HG02798 (cell line): Measurements from ENCODE around the gene MELTF.

ENCODE experiments used
- ATAC-seq: cut with Tn5 transposase; IDR thresholded peaks from one replicate; pipeline ENCODE4 v1.9.1; 2021; ENCODE audit warnings: mild to moderate bottlenecking; ENCODE audit not compliant: unreplicated experiment, poor library complexity

MELTF gene

GRCh38 chr3:196995646-196996355 lies 33.8 kb downstream of the MELTF start:
- no peak for ATAC-seq

GRCh38 chr3:196995027-196995426 lies 34.6 kb downstream of the MELTF start:
- ATAC-seq, result no peak

DNA sequence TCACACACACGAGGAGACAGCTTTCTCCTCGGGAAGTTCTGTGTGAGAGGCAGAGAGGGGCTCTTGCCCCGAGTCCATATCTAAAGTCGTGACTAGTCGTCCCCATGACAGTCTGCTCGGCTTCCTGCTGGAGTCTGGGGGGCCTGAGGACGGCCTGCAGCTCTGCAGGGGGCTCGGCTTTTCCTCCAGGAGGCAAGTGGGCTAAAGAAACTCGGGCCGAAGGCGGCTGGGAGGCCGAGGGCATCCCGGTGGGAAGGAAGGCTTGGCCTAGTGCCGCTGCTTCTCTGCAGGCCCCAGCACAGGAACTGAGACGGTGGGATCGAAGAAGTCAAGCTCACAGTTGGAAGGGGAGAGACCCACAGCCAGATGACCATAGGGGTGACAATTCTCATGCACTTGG lies 35.6 kb downstream of the MELTF start:
- ATAC-seq, result no peak

DNA sequence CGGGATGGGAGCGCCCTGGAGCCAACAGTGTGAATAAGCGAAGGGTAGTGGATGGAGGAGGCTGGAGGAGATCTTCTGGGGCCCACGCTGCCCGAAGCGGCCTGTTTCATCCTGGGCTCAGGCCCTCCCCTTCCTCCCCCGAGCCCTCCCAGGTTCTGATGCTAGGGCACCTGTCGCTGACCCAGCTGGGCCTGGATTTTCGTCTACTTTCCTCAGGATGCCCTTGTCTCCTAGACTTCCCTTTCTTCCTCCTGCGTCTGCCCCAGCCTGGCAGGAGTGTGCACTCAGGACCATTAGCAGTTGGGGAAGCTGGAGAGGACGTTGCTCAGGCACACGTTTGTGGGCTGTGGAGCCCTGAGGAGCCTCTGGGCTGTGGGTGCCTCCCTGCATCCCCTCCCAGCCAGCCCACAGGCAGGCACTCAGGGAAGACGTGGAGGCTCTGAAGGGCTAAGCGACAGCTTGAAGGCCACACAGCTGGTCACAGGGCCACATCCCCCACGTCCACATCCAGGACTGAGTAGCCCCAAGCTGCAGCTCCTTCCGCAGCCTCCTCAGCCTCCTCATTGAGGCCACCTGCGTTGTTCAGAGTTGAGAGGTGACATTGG lies 37.1 kb downstream of the MELTF start:
- ATAC-seq, result no peak

DNA sequence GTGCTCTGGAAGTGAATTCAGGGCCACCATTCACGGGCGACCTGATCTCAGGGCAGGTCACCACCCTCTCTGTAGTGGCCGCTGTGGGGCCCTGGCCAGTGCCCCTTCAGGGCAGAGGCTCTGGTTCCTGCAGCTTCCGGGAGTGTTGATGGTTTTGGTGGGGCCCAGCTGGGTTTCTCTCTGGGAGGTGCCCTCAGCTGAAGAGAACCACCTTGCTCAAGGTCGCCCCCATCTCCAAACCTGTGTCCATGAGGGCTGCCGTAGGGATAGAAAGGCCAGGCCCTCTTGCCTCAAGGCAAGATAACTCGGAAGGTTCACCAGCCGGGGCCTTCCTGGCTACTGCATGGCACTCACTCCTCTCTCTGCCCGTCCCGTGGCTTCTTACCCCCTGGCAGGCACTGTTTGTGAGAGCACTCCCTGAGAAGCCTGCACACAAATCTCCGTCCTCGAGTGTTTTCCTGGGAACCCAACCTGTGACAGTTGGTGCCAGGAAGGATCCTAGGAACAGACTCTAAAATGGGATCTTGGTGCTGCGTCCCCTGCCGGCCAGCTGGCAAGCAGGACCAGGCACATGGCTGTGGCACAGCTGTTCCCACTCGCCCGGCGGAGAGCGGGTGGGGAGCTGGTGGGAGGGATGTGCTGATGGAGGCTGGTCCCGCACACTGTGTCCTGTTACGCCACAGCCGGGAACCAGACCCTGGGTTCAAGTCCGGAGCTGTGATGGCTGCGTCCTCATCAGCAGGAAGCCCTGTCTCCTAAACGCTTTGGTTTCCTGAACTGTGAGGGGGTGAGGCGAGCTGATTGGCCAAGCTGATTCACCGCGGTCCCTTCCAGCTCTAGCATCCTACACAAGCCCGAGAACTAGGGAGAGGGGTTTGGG lies 37.8 kb downstream of the MELTF start:
- no peak for ATAC-seq

DNA sequence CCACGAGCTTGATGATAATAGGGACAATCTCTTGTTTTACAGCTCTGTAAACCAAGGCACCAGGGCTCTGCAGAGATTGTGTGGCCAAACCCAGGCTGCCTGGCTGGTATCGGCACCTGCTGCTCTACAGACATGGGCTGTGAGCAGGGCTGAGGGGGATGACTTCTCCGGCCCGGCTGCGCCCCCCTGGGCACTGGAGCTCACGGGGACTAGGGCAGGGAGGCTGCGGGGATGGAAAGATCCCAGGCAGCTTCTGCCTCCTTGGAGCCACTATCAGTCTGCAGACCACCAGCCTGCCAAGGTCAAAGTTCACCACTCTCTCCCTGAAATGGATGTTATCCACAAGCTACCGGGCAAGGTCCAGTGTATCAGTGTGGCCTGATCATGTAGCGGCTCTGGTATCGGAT lies 39.0 kb downstream of the MELTF start:
- ATAC-seq, result no peak

GRCh38 chr3:196989721-196990262 lies 39.8 kb downstream of the MELTF start:
- no peak for ATAC-seq

DNA sequence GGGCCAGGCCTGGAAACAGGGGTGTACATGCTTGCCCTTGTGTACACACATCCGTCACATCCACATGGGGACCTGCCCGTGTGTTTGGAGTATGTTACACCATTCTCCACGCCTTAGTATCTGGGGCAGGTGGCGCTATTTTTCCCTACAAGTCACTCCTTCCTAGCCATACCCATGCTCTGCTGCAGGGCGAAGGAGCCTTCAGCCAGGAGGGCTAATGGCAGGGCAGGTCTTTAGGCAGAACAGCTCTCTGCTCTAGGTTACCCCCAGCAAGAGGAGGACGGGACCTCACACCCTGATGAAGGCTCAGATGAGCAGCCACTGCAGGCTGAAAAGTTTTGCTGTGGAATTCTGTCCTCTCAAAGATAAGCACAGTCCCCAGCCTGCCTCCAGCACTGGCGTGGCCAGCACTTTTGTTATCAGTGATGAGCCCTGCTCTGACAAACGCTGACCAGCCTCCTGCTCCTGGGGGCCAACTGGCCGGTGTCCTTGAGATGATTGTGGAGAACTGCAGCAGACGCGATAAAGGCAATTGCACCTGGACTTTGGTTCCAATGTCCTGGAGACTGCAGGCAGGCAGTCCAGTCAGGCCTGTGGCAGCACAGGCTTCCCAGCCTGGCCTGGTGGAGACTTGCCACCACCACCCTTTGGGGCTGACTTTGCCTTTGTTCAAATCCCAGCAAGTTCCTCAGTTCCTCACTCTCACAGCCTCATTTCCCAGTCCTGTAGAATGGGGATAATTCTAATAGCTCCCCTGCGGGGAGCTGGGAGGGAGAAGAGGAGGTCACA lies 41.2 kb downstream of the MELTF start:
- no peak for ATAC-seq

DNA sequence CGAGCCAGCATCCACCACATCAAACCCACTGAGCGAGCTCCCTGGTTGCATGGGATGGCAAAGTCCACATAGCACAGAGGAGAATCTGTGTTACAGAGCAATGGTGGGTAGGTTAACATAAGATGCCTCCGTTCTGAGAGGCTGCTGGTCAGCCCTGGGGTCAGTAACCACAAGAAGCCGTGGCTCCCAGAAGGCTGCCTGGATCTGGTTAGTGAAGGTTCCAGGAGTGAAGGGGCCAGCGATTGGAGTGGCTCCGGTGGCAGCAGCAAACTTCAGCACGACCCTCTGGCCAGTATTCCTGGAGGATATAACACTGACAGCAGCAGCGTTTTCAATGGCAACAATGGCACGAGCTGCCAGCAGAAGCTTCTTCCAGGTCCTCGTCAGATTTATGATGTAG lies 42.6 kb downstream of the MELTF start:
- ATAC-seq, result no peak

DNA sequence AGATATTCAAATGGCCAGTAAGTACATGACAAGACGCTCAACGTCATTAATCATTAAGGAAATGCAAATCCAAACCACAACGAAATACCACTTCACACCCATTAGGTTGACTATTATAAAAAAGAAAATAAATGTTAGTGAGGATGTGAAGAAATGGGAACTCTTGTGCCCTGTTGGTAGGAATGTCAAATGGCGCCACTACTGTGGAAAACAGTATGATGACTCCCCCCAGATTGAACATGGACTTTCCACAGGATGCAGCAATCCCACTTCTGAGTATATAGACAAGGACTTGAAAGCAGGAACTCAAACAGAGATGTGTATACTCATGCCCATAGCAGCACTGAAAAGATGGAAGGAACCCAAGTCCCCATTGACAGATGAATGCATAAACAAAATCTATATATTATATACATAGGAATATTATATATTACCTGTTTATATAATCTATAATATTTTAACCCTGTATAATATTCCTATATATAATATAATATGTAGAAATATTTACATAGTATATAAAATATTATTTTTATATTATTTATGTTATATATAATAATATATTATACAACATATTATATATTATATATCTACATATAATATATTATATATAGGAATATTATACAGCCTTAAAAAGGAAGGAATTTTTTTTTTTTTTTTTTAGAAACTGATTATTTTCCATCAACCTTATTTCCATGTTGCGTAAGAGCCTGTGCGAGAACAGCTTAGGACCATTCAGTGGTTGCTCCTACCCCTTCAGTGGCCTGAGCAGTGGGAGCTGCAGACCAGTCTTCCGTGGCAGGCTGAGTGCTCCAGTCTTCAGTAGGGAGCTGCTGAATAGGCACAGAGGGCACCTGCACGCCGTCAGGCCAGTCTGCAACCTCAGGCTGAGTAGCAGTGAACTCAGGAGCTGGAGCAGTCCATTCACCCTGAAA lies 43.4 kb downstream of the MELTF start:
- ATAC-seq, result no peak

DNA sequence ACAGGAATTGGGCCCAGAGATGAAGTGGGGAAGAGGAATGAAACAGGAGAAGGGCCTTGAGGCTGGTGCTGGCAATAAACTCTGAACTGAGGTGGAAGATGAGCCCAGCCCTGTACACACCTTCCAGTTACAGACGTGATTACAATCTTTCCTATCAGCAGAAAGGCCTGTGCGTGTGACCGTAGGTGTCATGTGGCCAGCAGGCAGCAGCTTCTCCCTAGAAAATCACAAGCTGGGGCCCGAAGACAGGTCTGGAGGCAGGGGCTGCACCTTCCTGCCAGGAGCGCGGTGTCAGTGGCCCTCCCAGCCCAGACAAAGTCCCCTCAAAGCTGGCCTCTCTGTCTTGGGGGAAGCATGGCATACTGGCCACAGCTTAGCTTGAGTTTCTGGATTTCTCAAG lies 44.3 kb downstream of the MELTF start:
- ATAC-seq, result no peak

GRCh38 chr3:196983186-196983585 lies 46.4 kb downstream of the MELTF start:
- no peak for ATAC-seq

- ATAC-seq, result no peak
Observed at GRCh38 chr3:196981657-196982056, 48.0 kb downstream of the MELTF start.

GRCh38 chr3:196979545-196979944 lies 50.1 kb downstream of the MELTF start:
- ATAC-seq, result no peak

- ATAC-seq, result no peak
Observed at GRCh38 chr3:196976941-196977340, 52.7 kb downstream of the MELTF start.

DNA sequence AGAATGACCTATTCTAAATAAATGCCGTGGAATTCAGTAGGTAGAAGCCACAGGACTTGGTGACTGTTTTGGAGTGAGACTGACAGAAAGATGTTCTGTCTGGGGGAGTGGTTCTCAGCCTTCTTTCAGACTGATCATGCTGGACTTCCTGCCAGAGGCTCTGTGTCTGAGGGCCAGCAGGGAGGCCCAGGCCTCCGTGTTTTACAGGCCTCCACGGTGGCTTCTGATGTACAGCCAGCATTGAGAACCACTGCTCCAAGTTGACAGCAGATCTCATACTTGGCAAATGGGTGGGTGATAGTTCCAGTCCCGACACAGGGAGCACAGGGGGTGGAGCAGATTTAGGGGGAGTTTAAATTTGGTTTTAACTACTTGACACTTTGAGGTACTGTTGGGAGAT lies 54.3 kb downstream of the MELTF start:
- ATAC-seq, result no peak

DNA sequence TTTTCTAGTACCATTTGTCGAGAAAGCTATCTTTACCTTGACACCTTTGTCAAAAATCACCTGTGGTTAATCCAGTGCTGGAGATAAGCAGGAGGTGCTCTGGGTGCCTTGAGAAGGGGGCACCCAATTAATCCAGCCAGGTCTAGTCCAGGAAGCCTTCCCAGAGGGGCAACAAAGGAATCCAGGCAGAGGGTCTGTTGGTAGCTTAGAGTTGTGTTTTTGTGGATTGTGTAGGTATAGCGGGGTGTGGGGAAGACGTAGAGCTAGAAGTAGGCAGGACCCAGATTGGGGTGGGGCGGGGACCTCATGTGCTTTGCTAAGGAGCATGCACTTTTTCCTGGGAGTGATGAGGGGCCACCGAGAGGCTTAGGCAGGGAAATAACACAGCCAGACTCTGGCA lies 55.0 kb downstream of the MELTF start:
- no peak for ATAC-seq

DNA sequence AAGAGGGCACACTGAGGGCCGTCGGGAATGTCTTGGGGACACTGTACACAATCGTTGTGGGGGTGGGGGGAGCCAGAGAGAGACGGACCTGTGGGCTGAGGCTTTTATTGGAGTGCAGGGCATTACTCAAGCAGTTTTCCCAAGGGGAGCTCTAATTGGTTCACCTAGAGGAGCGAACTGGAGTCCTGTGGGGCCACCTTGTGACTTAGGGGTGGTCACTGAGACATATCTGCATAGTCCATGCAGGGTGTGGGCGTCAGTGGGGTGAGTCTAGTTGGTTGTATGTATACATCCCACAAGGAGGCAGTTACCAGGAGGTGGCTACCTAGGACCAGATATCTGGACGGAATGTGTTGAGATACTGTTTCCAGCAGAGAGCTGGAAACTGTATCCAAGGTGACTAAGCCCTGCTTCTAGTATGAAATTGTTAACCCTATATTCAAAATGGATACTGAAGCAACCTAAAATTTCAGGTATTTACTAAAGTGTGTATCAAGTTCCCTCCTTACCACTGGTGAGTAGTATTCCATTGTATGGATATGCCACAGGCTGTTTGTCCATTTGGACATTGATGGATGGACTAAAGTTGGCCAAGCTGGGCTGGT lies 58.4 kb downstream of the MELTF start:
- ATAC-seq, result no peak

DNA sequence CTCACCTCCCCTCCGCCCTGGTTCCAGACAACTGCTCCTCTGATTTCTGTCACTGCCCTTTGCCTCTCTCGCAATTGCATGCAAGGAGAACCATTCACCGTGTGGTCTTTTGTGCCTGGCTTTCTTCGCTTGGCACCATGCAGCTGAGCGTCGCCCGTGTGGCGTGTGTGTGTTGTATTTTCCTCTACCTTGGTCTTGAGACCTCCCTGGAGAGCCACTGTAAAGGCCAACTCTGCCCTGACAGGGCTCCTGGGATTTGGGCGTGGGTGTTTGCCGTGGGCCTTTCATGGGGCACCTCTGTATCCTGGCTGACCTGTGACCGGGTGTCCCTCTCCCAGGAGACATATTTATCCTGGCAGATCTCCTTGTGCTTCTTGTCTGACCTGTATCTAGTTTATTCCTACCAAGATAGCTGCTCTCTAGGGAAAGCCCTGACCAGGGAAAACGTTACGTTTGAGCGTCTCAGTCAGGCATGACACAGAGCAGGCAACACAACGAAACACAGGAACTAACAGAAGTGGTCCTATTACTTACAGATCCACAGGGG lies 59.0 kb downstream of the MELTF start:
- no peak for ATAC-seq
